Stimulated activated CD8-positive, alpha-beta memory T cell treated with anti-CD3 and anti-CD28 coated beads, Interleukin-2, amount 100 ng/mL, for 48 hours (primary cell): Measurements from ENCODE around the gene MBOAT7.
A peak's percentile ranks its signal among the peaks of the same experiment; 100 is the strongest.
"Not testable (repeated sequence)": the region's sequence is repeated elsewhere in the genome, so short reads cannot be mapped to it uniquely, and the experiment has no call there.

Experiments
- DNase-seq, 2 donors: peaks; one replicate each; pipeline ENCODE4 v3.0.0-alpha.2; 2020; ENCODE audit warnings: low read depth in 2 of 2

MBOAT7 gene

GRCh38 chr19:54188215-54188871 is 1.0 kb downstream of the MBOAT7 start:
- no peak for DNase-seq

GRCh38 chr19:54186934-54187381 is 2.4 kb downstream of the MBOAT7 start:
- DNase-seq = no peak

GRCh38 chr19:54186351-54186750 is 3.0 kb downstream of the MBOAT7 start:
- no peak for DNase-seq

GRCh38 chr19:54183431-54183830 is 5.9 kb downstream of the MBOAT7 start:
- no peak for DNase-seq

- not testable (repeated sequence) for DNase-seq
Observed at GRCh38 chr19:54181894-54182293, 7.5 kb downstream of the MBOAT7 start.

- no peak for DNase-seq
Observed at GRCh38 chr19:54180691-54181091, 8.7 kb downstream of the MBOAT7 start.

GRCh38 chr19:54179921-54180461 is 9.4 kb downstream of the MBOAT7 start:
- no peak for DNase-seq

GRCh38 chr19:54179262-54179852 is 10.0 kb downstream of the MBOAT7 start:
- DNase-seq = no peak

- no peak for DNase-seq
Observed at GRCh38 chr19:54178581-54179261, 10.7 kb downstream of the MBOAT7 start.

GRCh38 chr19:54173951-54174834 is 15.2 kb downstream of the MBOAT7 start:
- no peak for DNase-seq

GRCh38 chr19:54173359-54173699 is 16.1 kb downstream of the MBOAT7 start:
- no peak for DNase-seq

GRCh38 chr19:54172471-54173358 is 16.7 kb downstream of the MBOAT7 start, which contains the start of gene TMC4:
Gene TMC4 (minus strand): TSS chr19:54173160. CDS start chr19:54173117, 43 bp downstream.
- DNase-seq = no peak

- DNase-seq = not testable (repeated sequence)
Observed at GRCh38 chr19:54171736-54172431, 17.5 kb downstream of the MBOAT7 start.

- no peak for DNase-seq
Observed at GRCh38 chr19:54169149-54169740, 20.1 kb downstream of the MBOAT7 start.

- peak; percentile 92 to 96 for DNase-seq
Observed at GRCh38 chr19:54168174-54168917, 21.0 kb downstream of the MBOAT7 start.

- DNase-seq = no peak
Observed at GRCh38 chr19:54165222-54165621, 24.2 kb downstream of the MBOAT7 start.

GRCh38 chr19:54164369-54165068 is 24.9 kb downstream of the MBOAT7 start:
- peak; percentile 45 to 71 for DNase-seq

- no peak for DNase-seq
Observed at GRCh38 chr19:54162884-54163283, 26.5 kb downstream of the MBOAT7 start.
